Endothelial cell of umbilical vein (primary cell): ENCODE results near the gene PAX8.

ENCODE experiments used
- EZH2 ChIP-seq: IDR thresholded peaks from 2 replicates; pipeline ENCODE4 v1.6.1; 2012; ENCODE audit warnings: borderline replicate concordance, low read depth, mild to moderate bottlenecking, moderate library complexity, low read length, inconsistent platforms; ENCODE audit not compliant: severe bottlenecking
- MYC ChIP-seq: IDR thresholded peaks from one replicate; pipeline ENCODE4 v1.6.1; 2011; ENCODE audit warnings: mild to moderate bottlenecking, low read depth, low read length
- POLR2A ChIP-seq: IDR thresholded peaks from 2 replicates; pipeline ENCODE4 v1.6.1; 2012; ENCODE audit warnings: low read depth, mild to moderate bottlenecking, control low read depth, low read length
- POLR2AphosphoS5 ChIP-seq: IDR thresholded peaks from 2 replicates; pipeline ENCODE4 v1.6.1; 2012; ENCODE audit warnings: low read depth, mild to moderate bottlenecking, control low read depth, low read length, moderate library complexity; ENCODE audit not compliant: insufficient read depth
- TF ChIP-seq, protein P1 (sequence below), 2 donors: IDR thresholded peaks; 1 replicate in 1 of 2; 2 replicates in 1 of 2; pipeline ENCODE4 v1.5.1; 2011; ENCODE audit warnings: low read length in 2 of 2, mild to moderate bottlenecking in 2 of 2, moderate library complexity in 2 of 2, control low read depth in 1 of 2, inconsistent platforms in 1 of 2, low read depth in 1 of 2; ENCODE audit not compliant: insufficient read depth in 1 of 2; ENCODE audit errors: extremely low read depth in 1 of 2

DNA sequence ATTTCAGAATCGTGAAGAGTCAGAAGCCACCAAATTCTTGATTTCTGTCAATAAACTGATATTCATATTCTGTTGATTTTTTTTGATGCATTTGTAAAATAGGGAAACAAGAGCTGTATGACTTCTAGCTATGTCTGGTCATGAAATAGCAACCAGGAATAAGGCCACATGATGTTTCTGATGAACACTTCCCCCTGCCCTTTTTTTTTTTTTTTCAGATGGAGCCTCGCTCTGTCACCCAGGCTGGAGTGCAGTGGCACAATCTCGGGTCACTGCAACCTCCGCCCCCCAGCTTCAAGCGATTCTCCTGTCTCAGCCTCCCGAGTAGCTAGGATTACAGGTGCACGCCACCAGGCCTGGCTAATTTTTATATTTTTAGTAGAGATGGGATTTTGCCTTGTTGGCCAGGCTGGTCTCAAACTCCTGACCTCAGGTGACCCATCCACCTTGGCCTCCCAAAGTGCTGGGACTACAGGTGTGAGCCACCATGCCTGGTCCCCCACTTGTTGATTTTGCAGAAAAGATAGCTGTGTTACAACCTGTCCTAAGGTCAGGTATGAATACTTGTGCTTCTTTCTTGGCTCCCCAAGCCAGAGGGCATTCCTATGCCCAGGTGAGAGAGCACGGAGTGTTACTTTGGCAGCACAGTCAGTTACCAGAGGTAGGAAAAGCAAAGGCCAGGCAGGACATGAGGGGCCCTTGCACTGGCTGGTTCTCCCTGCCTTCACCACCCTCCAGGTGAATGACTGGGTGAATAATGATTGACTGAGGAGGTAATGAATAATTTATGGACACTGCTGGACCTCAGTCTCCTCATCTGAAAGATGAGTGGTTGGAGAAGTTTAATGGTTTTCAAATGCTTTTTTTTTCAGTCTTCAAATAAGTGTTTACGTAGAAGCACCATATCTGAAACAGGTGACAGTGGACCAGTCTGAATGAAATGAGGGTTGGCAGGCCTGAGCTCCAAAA is 39.6 kb downstream of the PAX8 start:
- TF ChIP-seq, protein P1, sequence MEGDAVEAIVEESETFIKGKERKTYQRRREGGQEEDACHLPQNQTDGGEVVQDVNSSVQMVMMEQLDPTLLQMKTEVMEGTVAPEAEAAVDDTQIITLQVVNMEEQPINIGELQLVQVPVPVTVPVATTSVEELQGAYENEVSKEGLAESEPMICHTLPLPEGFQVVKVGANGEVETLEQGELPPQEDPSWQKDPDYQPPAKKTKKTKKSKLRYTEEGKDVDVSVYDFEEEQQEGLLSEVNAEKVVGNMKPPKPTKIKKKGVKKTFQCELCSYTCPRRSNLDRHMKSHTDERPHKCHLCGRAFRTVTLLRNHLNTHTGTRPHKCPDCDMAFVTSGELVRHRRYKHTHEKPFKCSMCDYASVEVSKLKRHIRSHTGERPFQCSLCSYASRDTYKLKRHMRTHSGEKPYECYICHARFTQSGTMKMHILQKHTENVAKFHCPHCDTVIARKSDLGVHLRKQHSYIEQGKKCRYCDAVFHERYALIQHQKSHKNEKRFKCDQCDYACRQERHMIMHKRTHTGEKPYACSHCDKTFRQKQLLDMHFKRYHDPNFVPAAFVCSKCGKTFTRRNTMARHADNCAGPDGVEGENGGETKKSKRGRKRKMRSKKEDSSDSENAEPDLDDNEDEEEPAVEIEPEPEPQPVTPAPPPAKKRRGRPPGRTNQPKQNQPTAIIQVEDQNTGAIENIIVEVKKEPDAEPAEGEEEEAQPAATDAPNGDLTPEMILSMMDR (IDR thresholded peaks at IDR 0.05; ENCODE audit: extremely low read depth in 1 of 2, insufficient read depth in 1 of 2, low read depth in 1 of 2, low read length in 2 of 2), result no peak
- TF ChIP-seq EZH2 (no peak), POLR2AphosphoS5 (no peak), POLR2A (no peak), MYC (no peak)
